ENCODE measurements around the gene KIAA0825. TPM values are rescaled to one million over a fixed set of nuclear protein-coding genes. Genes with fewer than 3 reads are reported as not detected.

Gene KIAA0825
- total RNA-seq, 1 donor from 2014 or later: 5.2 TPM

DNA sequence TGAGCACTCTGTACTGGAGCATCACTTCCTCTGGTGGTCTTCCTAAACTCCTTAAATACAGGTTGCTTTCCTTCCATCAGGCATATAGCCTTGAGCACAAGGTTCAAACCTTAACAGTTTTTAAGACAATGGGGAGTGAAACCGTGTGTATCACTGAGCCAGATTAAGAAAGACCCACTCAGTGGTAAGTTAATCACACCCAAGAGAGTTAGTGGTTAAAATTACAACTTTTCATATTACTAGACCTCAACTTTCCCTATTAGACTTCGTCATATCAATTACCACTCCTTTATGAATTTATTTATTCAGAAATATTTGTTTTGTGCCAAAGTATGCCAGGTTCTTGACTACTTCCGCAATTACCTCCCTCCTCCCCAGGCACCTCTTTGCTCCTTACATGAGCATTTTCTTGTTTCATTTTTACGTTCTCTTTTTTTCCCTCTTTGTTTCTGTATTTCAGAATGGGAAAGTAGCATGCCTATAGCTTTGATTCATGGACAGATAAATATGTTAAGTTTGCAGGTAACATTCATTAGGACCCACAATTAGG lies 351.0 kb downstream of the KIAA0825 start:
- H3K27me3 ChIP-seq (ENCODE audit: control insufficient read depth in 3 of 3, insufficient read depth in 3 of 3, low read length in 3 of 3): no peaks in the 10 kb centered on the region
- no peak overlapping the region for H3K9ac ChIP-seq (ENCODE audit: low read depth in 1 of 3, low read length in 3 of 3)
- H3K9me3 ChIP-seq (ENCODE audit: control insufficient read depth in 3 of 3, low read length in 3 of 3): peaks cover 0 to 4% (median 0%) of the 10 kb centered on the region in 3 donors
- no peak overlapping the region for H3K4me3 ChIP-seq (ENCODE audit: low read length in 3 of 3)
- no peaks in the 10 kb centered on the region for H3K4me1 ChIP-seq (ENCODE audit: control insufficient read depth in 3 of 3, insufficient read depth in 3 of 3, low read length in 3 of 3)
- no peaks in the 10 kb centered on the region for H3K36me3 ChIP-seq (ENCODE audit: control insufficient read depth in 3 of 3, insufficient read depth in 3 of 3, low read length in 3 of 3)
- H3K27ac ChIP-seq (ENCODE audit: low read depth, low read length): no peak overlapping the region

DNA sequence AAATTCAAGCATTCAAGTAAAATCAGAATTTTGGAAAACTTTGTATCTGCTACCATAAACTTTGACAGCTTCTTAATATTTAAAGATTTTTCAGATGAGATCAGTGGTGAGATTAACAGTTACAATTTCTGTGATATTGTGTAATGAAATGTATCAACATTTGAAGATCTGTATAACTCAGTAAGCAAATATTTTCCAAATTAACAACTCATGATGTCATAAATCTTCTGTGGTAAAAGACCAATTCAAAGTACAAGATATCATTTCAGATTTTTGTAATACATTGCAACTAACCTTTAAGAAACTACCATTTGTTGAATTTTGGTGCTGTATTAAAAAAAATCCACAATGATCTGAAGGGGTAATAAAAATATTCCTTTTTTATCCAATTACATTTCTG lies 352.2 kb downstream of the KIAA0825 start:
- Histone ChIP-seq H3K9me3 (ENCODE audit: control insufficient read depth in 3 of 3, low read length in 3 of 3) (peaks cover 0 to 4% (median 0%) of the 10 kb centered on the region in 3 donors), H3K4me1 (ENCODE audit: control insufficient read depth in 3 of 3, insufficient read depth in 3 of 3, low read length in 3 of 3) (no peaks in the 10 kb centered on the region), H3K27me3 (ENCODE audit: control insufficient read depth in 3 of 3, insufficient read depth in 3 of 3, low read length in 3 of 3) (no peaks in the 10 kb centered on the region), H3K4me3 (ENCODE audit: low read length in 3 of 3) (no peak overlapping the region), H3K36me3 (ENCODE audit: control insufficient read depth in 3 of 3, insufficient read depth in 3 of 3, low read length in 3 of 3) (no peaks in the 10 kb centered on the region), H3K27ac (ENCODE audit: low read depth, low read length) (no peak overlapping the region), H3K9ac (ENCODE audit: low read depth in 1 of 3, low read length in 3 of 3) (no peak overlapping the region)

DNA sequence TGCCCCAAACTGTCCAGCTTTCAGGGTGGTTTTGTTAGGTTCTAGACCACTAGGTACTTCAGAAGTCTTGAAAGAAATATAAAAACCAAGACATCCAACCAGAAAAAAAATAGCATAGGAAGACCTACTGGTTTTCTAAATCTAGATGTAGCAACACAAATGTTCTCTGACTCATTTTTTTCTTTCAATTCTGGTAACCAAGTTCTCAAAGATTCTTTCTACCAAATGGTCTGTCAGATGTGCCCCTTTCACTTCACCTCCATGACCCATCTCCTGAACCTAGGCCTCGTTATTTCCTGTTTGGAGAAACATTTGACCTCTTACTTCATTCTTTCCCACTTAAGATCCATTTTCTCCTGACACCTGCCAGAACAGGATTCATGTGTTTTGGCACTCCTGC lies 355.3 kb downstream of the KIAA0825 start:
- Histone ChIP-seq H3K36me3 (ENCODE audit: control insufficient read depth in 3 of 3, insufficient read depth in 3 of 3, low read length in 3 of 3) (no peaks in the 10 kb centered on the region), H3K9ac (ENCODE audit: low read depth in 1 of 3, low read length in 3 of 3) (no peak overlapping the region), H3K4me3 (ENCODE audit: low read length in 3 of 3) (no peak overlapping the region), H3K4me1 (ENCODE audit: control insufficient read depth in 3 of 3, insufficient read depth in 3 of 3, low read length in 3 of 3) (no peaks in the 10 kb centered on the region), H3K27me3 (ENCODE audit: control insufficient read depth in 3 of 3, insufficient read depth in 3 of 3, low read length in 3 of 3) (no peaks in the 10 kb centered on the region), H3K27ac (ENCODE audit: low read depth, low read length) (no peak overlapping the region), H3K9me3 (ENCODE audit: control insufficient read depth in 3 of 3, low read length in 3 of 3) (no peaks in the 10 kb centered on the region)

DNA sequence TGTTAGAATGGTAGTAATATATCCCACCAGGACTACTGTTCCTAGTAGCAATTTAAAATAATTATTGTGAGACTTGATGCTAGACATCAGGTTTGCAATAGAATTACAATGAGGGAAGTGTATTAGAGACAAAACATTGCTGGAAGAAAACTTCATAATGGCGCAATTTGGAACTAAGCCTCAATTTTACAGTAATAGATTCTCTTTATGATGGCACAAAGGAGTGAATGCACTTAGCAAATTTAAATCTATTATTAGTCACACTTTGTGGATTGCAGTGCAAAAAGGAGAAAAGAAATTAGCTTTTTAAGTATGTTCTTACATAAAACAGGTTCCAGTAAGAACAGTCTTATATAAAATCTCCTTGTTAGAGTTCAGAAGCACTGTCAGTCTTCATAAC lies 358.3 kb downstream of the KIAA0825 start:
- H3K9ac ChIP-seq (ENCODE audit: low read depth in 1 of 3, low read length in 3 of 3): no peak overlapping the region
- no peaks in the 10 kb centered on the region for H3K36me3 ChIP-seq (ENCODE audit: control insufficient read depth in 3 of 3, insufficient read depth in 3 of 3, low read length in 3 of 3)
- H3K27me3 ChIP-seq (ENCODE audit: control insufficient read depth in 3 of 3, insufficient read depth in 3 of 3, low read length in 3 of 3): no peaks in the 10 kb centered on the region
- no peaks in the 10 kb centered on the region for H3K9me3 ChIP-seq (ENCODE audit: control insufficient read depth in 3 of 3, low read length in 3 of 3)
- no peaks in the 10 kb centered on the region for H3K4me1 ChIP-seq (ENCODE audit: control insufficient read depth in 3 of 3, insufficient read depth in 3 of 3, low read length in 3 of 3)
- H3K4me3 ChIP-seq (ENCODE audit: low read length in 3 of 3): no peak overlapping the region
- no peak overlapping the region for H3K27ac ChIP-seq (ENCODE audit: low read depth, low read length)

GRCh38 chr5:94254214-94254613 lies 364.2 kb downstream of the KIAA0825 start:
- Histone ChIP-seq H3K4me1 (ENCODE audit: control insufficient read depth in 3 of 3, insufficient read depth in 3 of 3, low read length in 3 of 3) (no peaks in the 10 kb centered on the region), H3K36me3 (ENCODE audit: control insufficient read depth in 3 of 3, insufficient read depth in 3 of 3, low read length in 3 of 3) (no peaks in the 10 kb centered on the region), H3K4me3 (ENCODE audit: low read length in 3 of 3) (no peak overlapping the region), H3K27ac (ENCODE audit: low read depth, low read length) (no peak overlapping the region), H3K9ac (ENCODE audit: low read depth in 1 of 3, low read length in 3 of 3) (no peak overlapping the region), H3K9me3 (ENCODE audit: control insufficient read depth in 3 of 3, low read length in 3 of 3) (no peaks in the 10 kb centered on the region), H3K27me3 (ENCODE audit: control insufficient read depth in 3 of 3, insufficient read depth in 3 of 3, low read length in 3 of 3) (no peaks in the 10 kb centered on the region)

DNA sequence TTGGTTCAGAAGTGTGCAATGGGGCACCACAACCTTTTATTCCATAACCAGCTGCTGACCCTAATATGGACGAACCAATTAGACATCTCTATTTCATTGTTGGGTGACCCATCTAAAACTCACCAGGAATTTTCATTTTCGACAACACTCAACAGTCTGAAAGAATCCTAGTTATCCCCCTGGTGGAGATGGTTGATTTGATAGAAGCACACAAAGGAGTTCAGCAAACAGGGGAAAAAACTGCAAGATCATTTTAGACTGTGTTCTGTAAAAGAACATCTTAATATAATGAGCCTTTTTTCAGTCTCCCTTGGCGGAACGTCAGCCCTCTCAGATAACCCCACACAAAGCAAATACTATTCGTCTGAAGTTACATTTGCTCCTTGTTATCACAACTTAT lies 367.4 kb downstream of the KIAA0825 start:
- Histone ChIP-seq H3K36me3 (ENCODE audit: control insufficient read depth in 3 of 3, insufficient read depth in 3 of 3, low read length in 3 of 3) (no peaks in the 10 kb centered on the region), H3K4me1 (ENCODE audit: control insufficient read depth in 3 of 3, insufficient read depth in 3 of 3, low read length in 3 of 3) (no peaks in the 10 kb centered on the region), H3K4me3 (ENCODE audit: low read length in 3 of 3) (no peak overlapping the region), H3K27ac (ENCODE audit: low read depth, low read length) (no peak overlapping the region), H3K9ac (ENCODE audit: low read depth in 1 of 3, low read length in 3 of 3) (no peak overlapping the region), H3K27me3 (ENCODE audit: control insufficient read depth in 3 of 3, insufficient read depth in 3 of 3, low read length in 3 of 3) (no peaks in the 10 kb centered on the region), H3K9me3 (ENCODE audit: control insufficient read depth in 3 of 3, low read length in 3 of 3) (no peaks in the 10 kb centered on the region)

- Histone ChIP-seq H3K9ac (ENCODE audit: low read depth in 1 of 3, low read length in 3 of 3) (no peak overlapping the region), H3K36me3 (ENCODE audit: control insufficient read depth in 3 of 3, insufficient read depth in 3 of 3, low read length in 3 of 3) (no peaks in the 10 kb centered on the region), H3K9me3 (ENCODE audit: control insufficient read depth in 3 of 3, low read length in 3 of 3) (no peaks in the 10 kb centered on the region), H3K27ac (ENCODE audit: low read depth, low read length) (no peak overlapping the region), H3K27me3 (ENCODE audit: control insufficient read depth in 3 of 3, insufficient read depth in 3 of 3, low read length in 3 of 3) (no peaks in the 10 kb centered on the region), H3K4me3 (ENCODE audit: low read length in 3 of 3) (no peak overlapping the region), H3K4me1 (ENCODE audit: control insufficient read depth in 3 of 3, insufficient read depth in 3 of 3, low read length in 3 of 3) (no peaks in the 10 kb centered on the region)
Observed at GRCh38 chr5:94249430-94249829, 369.0 kb downstream of the KIAA0825 start.

- H3K9me3 ChIP-seq (ENCODE audit: control insufficient read depth in 3 of 3, low read length in 3 of 3): no peaks in the 10 kb centered on the region
- no peak overlapping the region for H3K27ac ChIP-seq (ENCODE audit: low read depth, low read length)
Observed at GRCh38 chr5:94248175-94248875, 370.1 kb downstream of the KIAA0825 start.

DNA sequence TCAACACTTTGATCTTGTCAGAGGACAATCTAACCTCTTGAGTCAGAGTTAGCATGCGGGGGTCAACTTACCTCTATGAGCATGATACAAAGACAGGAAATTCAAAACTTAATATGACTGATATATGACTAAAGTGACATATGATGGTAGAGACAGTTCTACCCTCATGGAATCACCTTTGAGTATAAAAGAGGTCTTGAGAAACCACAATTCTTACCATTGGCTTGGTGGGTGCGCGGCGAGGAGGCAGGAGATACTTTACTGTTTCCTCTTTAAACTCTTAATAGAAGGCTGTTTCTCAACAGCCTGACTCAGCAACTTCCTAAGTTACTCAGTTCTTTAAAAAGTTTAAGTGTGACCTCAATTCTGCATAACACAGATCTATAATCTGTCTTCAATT lies 372.8 kb downstream of the KIAA0825 start:
- H3K4me1 ChIP-seq (ENCODE audit: control insufficient read depth in 3 of 3, insufficient read depth in 3 of 3, low read length in 3 of 3): peaks cover 0 to 5% (median 2%) of the 10 kb centered on the region in 3 donors
- H3K9me3 ChIP-seq (ENCODE audit: control insufficient read depth in 3 of 3, low read length in 3 of 3): no peaks in the 10 kb centered on the region
- no peak overlapping the region for H3K4me3 ChIP-seq (ENCODE audit: low read length in 3 of 3)
- no peaks in the 10 kb centered on the region for H3K27me3 ChIP-seq (ENCODE audit: control insufficient read depth in 3 of 3, insufficient read depth in 3 of 3, low read length in 3 of 3)
- no peak overlapping the region for H3K27ac ChIP-seq (ENCODE audit: low read depth, low read length)
- no peak overlapping the region for H3K9ac ChIP-seq (ENCODE audit: low read depth in 1 of 3, low read length in 3 of 3)
- no peaks in the 10 kb centered on the region for H3K36me3 ChIP-seq (ENCODE audit: control insufficient read depth in 3 of 3, insufficient read depth in 3 of 3, low read length in 3 of 3)

More at GRCh38 chr5:94248175-94248875, 370.1 kb downstream of the KIAA0825 start:
- Histone ChIP-seq H3K4me1 (ENCODE audit: control insufficient read depth in 3 of 3, insufficient read depth in 3 of 3, low read length in 3 of 3) (no peaks in the 10 kb centered on the region), H3K4me3 (ENCODE audit: low read length in 3 of 3) (no peak overlapping the region), H3K36me3 (ENCODE audit: control insufficient read depth in 3 of 3, insufficient read depth in 3 of 3, low read length in 3 of 3) (no peaks in the 10 kb centered on the region), H3K9ac (ENCODE audit: low read depth in 1 of 3, low read length in 3 of 3) (no peak overlapping the region), H3K27me3 (ENCODE audit: control insufficient read depth in 3 of 3, insufficient read depth in 3 of 3, low read length in 3 of 3) (no peaks in the 10 kb centered on the region)

DNA sequence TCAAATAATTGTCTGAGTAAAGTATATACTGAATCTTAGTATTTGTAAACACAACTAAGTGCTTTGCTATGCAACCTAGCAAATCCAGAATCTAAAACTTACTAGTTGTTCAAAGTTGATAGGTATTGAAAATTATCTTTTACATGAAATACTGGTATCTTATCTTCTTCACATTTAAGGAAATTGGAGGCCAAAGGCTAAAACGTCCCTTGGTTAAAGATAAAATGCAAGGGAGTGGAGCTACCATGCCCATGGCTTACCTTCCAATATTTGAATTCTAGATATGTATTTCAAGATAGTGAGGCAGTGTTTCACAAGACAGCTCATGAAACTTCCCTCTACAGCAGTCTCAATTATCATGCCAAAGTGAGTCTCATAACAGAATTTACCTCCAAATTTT lies 373.5 kb downstream of the KIAA0825 start:
- Histone ChIP-seq H3K9me3 (ENCODE audit: control insufficient read depth in 3 of 3, low read length in 3 of 3) (no peaks in the 10 kb centered on the region), H3K27me3 (ENCODE audit: control insufficient read depth in 3 of 3, insufficient read depth in 3 of 3, low read length in 3 of 3) (no peaks in the 10 kb centered on the region), H3K4me3 (ENCODE audit: low read length in 3 of 3) (no peak overlapping the region), H3K4me1 (ENCODE audit: control insufficient read depth in 3 of 3, insufficient read depth in 3 of 3, low read length in 3 of 3) (peaks cover 0 to 8% (median 3%) of the 10 kb centered on the region in 3 donors), H3K27ac (ENCODE audit: low read depth, low read length) (no peak overlapping the region), H3K9ac (ENCODE audit: low read depth in 1 of 3, low read length in 3 of 3) (no peak overlapping the region), H3K36me3 (ENCODE audit: control insufficient read depth in 3 of 3, insufficient read depth in 3 of 3, low read length in 3 of 3) (no peaks in the 10 kb centered on the region)

Data from skeletal muscle tissue (tissue), 4 donors.